GM18502 (cell line): Measurements from ENCODE around the gene LRRC17.

Experiments
- ATAC-seq: cut with Tn5 transposase; IDR thresholded peaks from one replicate; pipeline ENCODE4 v1.9.1; 2021; ENCODE audit warnings: mild to moderate bottlenecking; ENCODE audit not compliant: unreplicated experiment, poor library complexity

The LRRC17 gene

DNA sequence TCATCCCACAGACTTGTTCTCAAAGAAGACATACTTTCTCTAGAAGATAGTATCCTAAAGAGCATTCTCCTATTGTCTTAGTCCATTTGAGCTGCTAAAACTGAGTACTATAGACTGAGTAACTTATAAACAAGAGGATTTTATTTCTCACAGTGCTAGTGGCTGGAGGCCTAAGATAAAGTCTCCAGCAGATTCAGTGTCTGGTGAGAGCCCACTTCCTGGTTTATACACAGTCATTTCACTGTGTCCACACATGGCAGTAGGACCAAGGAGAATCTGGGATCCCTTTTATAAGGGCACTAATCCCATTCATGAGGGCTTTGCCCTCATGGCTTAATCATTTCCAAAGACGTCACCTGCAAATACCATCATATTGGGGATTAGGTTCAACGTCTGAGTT is 68.7 kb downstream of the LRRC17 start:
- no peak for ATAC-seq

DNA sequence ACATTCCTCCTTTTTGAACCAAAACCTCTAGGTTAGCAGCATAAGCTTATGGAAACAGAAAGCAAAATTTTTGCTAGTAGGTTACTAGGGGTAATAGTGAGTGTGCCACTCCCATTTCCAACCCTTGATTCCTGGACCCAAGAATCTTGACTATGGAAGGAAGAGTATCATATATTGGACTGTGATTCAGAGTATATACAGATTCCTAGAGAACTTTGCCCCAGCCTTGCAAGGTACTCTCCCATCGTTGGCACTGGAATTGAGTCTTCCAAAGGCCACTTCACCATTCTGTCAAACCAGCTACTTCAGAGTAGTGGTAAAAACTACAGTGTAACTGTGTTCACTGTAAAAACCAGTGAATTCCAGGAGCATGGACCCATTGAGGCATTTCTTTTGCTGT is 69.4 kb downstream of the LRRC17 start:
- no peak for ATAC-seq

DNA sequence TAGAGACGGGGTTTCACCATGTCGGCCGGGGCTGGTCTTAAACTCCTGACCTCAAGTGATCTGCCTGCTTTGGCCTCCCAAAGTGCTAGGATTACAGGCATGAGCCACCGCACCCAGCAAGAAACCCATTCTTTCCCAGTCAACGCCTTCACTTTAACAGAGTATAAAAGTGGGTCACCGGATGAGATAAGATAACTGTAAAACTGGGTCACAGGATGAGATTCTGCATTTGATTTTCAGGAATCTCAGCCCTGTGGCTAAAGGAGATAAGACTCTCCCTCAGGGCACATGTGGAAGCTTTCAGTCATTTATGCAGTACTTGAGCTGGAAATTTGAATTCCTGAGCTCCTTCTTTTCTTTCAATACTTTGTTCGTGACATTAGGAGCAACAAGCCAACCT is 70.8 kb downstream of the LRRC17 start:
- ATAC-seq = no peak

DNA sequence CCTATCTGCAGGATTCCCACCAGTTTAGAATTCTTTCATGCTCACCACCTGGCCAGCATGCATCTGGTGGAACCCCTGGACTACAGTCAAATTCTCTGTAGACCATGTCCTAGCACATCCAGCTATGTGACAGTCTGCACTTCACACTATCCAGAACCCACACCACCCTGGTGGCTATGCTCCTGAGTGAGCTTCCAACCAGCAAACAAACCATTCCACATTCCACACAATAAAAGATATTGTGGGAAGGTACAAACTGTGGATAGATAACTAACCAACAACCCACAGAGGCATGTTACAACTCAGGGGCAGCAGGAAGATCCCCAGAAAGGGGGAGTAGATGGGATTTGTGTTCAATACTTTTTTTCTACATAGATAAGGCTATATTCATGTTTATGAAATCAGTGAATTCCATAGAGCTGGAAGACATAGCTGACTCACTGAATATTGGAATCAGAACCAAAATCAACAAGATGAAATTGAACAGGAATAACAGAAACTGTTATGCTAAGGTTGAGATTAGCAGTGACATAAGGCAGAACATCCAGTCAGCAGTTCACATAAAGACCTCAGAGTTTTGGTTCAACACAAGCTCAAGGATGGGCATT is 72.5 kb downstream of the LRRC17 start:
- ATAC-seq = no peak

DNA sequence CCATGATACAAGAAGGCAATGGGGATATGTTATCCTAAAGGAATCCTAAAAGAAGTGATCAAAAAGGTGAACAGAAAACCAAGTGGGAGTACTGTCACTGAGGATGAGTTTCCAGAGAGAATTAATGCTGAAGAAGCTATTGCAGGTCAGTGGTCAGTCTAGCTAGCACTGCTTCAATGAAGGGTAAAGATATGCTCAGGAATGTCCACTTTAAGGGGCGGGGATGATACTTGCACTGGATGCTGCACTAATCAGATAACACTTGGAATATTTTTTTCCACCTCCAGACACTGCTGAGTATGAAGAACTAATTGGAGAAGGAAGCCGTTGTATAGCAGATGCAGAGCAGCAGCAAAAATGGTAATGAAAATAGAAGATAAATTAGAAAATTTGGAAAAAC is 75.3 kb downstream of the LRRC17 start:
- ATAC-seq = no peak

DNA sequence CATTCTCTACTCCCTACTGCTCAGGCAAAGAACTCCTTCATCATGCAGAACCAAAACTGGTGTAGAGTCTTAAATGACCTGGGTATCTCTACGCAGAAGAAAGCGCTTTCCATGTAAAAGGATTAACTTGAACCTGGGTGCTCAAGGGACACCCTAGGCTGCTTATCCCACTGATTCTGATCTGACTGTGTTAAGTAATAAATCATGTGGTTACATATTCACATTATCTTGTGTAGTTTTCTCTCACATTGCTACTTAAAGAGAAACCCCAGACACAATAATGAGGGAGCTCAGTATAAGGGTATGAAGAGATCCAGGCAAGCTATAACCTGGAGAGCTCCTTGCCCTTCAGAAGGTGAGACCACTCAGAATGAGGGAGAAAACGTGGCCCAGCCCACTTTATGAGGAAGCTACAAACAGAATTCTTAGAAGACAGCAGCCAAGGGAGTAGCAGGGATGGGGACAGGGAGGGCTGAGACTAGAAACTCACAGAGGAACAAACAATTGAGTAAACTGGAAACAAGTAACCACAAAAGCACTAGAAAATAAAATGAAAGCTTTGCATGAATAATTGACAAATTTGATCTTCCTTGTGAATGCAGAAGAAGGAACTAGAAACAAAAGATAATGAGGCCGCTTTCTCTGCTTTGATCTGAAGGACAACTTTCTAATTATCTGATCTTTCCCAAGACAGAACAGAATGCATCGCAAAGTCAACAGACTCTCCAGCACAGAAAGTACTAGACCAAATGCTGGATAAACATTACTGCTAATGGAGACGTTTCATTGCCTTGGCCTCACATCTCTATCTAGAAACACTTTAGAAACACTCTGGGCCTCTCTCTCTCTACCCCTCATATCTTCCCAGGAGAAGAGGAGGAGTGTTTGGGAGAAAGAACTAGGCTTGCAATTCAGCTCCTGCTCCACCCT is 76.1 kb downstream of the LRRC17 start:
- ATAC-seq = no peak

DNA sequence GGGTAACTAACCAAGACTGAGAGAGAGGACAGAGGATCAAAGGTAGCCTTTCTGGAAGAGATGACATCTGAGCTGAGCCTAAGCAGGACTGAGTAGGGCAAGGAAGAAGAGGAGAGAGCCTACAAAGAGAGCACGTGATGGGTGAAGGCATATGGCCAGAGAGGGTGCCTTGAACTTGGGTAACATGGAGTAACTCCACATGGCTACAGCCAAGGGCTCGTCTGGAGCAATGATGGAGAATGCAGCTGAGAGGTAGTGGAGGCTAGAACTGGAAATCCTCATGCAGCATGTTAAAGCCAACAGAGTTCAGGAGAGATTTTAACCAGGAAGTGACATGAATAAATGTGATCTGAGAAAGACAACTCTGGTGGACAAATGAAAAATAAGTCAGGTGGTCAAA is 77.8 kb downstream of the LRRC17 start:
- ATAC-seq = no peak

DNA sequence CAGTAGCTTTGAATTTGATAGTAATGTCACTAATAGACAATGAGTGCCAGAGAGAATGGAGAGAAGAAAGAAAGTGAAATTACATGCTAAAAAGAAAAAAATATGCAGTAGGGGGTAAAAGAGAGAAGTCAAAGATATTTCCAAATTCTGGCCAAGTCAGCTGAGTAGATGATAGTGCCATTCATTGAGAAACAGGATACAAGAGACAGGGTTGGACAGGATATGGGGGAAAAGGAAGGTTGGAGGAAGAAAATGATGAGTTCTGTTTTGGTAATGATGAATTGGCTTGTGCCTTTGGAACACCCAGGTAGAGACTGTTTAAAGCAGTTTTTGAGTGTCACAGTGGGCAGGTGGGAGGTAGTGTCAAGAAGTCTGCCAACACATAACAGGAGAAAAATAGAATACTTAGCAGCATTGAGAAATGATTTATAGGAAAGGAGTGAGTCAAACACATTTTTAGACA is 78.3 kb downstream of the LRRC17 start:
- ATAC-seq = no peak

DNA sequence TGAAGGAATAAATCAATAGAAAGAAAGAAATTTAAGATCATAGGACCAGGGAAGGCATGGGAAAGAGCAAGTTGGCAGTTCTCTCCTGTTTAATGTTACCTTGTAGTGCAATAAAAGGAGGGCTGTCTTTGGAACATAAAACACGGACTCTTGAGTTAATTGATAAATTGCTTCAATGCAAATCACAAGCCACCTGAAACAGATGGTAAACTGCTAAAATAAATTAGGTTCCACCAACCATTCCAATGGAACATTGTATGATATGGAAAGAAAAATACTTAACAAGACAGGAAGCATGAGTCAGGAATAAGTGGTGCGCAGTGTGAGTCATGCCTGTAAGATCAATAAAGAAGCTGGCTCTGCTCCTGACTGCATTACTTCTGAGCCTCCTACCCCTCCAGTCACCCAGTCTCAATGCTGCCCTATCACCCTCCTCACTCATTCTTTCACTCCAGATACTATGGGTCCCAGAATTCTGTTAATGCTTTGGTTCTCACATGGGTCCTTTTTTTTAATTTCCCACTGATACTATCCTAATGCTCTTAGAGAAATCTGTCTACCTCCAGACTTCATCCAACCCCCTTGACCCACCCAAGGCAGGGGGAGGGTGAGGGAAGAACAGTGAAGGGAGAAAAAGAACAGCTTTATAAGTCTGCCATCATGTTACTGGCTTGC is 78.9 kb downstream of the LRRC17 start:
- no peak for ATAC-seq

DNA sequence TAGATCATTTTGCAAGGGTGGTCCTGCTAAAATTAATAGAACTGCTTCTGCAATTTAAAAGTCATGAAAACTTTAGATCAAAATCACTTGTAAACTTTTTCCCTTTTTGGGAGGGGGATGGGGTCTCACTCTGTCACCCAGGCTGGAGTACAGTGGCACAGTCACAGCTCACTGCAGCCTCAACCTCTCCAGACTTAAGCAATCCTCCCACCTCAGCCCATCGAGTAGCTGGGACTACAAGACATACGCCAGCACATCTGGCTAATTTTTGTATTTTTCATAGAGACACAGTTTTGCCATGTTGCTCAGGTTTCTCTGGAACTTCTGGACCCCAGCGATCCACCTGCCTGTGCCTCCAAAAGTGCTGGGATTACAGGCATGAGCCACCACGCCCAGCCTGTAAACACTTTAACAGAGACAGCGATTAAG is 79.7 kb downstream of the LRRC17 start:
- no peak for ATAC-seq

DNA sequence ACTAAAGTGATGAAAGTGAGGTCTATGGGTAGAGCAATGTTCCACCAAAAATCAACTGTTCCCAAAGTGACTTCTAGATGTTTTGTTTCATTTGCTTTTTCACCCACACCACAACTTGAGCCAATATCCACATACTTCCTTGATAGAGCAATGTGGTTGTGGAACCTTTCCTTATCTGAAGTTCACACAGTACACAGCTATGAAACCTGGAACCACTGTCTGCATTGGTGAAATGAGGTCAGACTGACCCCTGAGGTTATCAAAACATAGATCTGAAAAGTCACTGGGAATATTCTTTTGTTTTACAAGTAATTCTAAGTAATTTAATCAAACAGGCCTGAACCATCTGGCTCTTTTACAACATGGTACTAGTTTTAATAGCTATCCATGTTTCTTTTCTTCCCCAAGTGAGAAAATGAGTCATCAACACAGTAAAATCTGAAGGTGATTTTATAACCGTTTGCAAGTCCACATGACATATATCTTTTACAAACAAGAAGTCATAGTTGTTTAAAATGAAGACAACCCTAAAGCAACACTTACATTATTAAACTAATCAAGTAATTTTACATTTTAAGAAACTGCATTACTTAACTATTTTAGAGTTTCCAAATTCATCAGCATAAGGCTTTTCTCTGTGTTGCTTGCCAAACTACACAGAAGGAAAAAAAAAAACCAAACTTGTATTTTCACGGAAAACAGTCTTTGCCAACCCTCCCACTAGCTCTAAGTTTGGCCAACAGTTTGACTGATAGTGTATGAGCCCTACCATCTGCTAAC is 80.3 kb downstream of the LRRC17 start:
- ATAC-seq = no peak

DNA sequence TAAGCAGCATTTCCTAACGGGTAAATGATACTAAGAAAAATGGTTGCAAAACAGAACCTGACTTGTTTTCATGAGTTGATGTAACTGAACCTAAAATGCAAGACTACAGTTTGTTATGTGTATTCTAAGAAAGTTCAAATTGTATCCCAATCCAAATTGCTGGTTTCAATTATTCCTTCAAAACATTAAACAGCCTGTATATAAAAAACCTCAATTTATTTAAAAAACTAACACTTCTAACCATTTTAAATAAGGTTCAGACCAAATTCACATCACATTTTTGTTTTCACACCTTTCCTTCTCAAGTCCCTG is 80.9 kb downstream of the LRRC17 start:
- ATAC-seq = no peak

DNA sequence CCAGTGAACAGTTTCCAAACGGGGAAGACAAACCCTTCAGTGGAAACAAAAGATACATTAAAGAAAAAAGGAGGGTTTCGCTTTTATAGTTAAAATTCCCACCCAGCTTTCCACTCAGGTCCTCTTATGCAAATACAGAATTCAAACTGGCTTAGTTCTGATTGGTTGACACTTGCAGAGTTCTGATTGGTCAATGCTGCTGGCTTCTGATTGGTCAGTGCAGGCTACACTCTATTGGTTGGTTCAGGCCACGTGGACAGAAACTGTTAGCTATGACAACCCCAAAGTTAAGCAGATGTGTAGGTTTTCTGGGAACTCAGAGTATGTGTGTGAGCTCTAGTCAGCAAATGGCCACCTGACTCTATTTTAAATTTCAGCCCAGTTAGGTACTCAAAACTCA is 81.8 kb downstream of the LRRC17 start:
- no peak for ATAC-seq
